HPDE6-E6E7 (cell line): ENCODE results near the gene ZNF462.

ENCODE experiments used
- DNase-seq: peaks from one replicate; pipeline ENCODE4 v3.0.0; 2011; ENCODE audit warnings: missing footprints; ENCODE audit errors: extremely low spot score

Gene ZNF462

DNA sequence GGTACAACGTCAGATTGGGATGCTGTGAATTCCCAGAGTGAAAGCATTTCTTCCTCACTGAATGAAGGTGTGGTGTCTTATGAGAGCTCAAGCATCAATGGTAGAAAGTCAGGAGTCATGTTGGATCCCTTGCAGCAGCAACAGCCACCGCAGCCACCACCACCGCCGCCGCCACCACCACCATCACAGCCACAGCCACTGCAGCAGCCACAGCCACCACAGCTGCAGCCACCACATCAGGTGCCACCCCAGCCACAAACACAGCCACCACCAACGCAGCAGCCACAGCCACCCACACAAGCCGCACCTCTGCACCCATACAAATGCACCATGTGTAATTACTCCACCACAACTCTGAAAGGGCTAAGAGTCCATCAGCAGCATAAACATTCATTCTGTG, 62.4 kb downstream of the ZNF462 start:
- no peak for DNase-seq

DNA sequence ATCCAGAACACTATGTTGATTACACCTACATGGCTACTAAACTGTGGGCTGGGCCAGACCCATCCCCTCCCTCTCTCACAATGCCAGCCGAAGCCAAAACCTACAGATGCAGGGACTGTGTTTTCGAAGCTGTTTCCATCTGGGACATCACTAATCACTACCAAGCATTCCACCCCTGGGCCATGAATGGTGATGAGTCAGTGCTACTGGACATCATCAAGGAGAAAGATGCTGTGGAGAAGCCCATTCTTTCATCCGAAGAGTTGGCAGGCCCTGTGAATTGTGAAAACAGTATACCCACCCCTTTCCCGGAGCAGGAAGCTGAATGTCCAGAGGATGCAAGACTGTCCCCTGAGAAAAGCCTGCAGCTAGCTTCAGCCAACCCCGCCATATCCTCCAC, 65.0 kb downstream of the ZNF462 start:
- no peak for DNase-seq

DNA sequence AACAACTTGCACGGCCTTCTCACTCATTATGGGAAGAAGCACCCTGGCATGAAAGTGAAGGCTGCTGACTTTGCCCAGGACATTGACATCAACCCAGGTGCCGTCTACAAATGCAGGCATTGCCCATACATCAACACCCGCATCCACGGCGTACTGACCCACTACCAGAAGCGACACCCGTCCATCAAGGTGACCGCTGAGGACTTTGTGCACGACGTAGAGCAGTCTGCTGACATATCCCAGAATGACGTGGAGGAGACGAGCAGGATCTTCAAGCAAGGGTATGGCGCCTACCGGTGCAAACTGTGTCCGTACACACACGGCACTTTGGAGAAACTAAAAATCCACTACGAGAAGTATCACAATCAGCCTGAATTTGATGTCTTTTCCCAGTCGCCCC, 65.4 kb downstream of the ZNF462 start:
- DNase-seq = no peak

DNA sequence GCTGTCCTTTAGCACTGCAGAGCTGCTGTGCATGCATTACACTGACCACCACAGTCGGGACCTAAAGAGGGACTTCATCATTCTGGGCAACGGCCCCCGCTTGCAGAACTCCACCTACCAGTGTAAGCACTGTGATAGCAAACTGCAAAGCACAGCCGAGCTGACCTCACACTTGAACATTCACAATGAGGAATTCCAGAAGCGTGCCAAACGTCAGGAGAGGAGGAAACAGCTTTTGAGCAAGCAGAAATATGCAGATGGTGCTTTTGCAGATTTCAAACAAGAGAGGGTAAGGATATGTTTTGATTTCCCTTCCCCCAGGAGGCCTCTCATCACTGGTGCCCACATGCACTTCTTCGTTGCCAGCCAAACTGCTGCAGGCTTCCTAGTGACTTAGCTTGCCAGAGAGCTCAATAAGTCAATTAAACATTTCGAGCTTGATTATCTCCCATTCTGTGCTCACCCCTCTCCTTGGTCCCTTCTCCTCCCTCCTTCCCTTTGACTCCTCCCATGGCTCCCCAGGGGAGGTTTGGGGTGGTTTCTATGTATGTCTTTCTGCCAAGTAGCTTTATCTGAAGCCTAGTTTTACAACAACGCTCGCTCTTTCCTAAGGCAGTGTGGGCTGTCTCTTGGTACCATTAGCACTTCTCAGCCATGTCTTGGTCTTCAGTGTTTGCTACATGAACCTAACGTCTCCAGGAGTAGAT, 66.7 kb downstream of the ZNF462 start:
- DNase-seq = no peak

DNA sequence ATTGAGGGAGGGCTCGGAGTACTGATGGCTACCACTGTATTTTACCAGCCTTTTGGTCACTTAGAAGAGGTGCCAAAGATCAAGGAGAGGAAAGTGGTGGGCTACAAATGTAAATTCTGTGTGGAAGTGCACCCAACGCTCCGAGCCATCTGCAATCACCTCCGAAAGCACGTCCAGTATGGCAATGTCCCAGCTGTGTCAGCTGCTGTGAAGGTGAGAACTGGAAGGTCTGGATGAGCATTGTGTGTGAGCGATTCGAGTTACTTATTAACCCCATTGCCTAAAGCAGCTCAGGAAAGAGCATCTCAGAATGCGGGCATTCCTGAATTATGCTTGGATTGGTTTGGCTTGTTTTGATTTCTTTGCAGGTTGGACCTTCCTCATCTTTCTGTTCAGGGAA, 67.5 kb downstream of the ZNF462 start:
- DNase-seq = no peak

DNA sequence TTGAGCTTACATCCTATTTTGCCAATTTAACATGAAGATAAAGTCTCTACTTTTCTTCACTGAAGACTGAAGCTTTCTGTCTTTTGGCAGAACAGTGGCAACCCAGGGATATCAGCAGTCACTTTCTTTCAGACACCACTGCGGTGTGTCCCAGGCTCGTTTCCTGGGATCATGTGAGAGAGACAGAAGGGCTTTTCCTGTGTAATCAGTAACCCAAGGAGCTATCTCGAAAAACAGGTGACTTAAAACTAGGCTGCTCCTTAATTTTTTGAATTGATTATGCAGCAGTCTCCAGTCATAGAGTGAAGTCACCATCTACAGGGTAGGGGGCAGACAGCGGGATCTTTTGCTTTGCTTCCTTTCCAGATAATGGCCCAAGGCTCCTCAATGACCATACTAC, 68.5 kb downstream of the ZNF462 start:
- no peak for DNase-seq

DNA sequence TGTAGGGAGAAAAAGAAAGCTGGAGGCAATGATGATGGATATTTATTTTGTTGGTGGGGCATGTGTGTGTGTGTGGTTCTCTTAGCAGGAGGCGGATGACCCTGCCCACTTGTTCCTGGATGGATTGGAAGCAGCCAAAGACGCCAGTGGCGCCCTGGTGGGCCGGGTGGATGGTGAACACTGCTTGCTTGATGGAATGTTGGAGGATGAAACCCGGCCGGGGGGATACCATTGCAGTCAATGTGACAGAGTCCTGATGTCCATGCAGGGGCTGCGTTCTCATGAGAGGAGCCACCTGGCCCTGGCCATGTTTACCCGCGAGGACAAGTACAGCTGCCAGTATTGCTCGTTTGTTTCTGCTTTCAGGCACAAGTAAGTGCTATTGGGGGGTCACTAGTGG, 69.2 kb downstream of the ZNF462 start:
- no peak for DNase-seq

DNA sequence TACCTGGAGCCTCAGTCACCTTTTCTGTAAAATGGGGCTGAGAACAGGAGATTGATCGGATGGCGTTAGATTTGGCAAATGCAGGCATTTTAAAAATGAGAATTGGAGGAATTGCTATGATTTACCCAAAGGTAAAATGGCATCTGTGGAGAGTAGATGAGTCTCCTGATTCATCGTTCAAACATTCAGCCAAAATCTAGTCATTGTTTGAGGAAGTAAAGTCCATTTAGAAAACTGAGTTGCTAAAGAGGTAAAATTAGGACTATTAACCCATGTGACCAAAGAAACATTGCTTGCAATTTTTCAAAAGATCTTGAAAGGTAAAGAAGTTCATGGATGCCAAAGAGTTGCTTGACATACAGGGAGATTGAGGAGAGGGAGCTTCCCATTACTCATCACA, 69.7 kb downstream of the ZNF462 start:
- DNase-seq = no peak

- DNase-seq = no peak
Measured at GRCh38 chr9:106933470-106933869, 70.5 kb downstream of the ZNF462 start.

- no peak for DNase-seq
Measured at GRCh38 chr9:106934442-106935238, 71.7 kb downstream of the ZNF462 start.

- no peak for DNase-seq
Measured at GRCh38 chr9:106936680-106937079, 73.7 kb downstream of the ZNF462 start.

- DNase-seq = no peak
Measured at GRCh38 chr9:106941916-106942315, 79.0 kb downstream of the ZNF462 start.

GRCh38 chr9:106945727-106946660, 83.0 kb downstream of the ZNF462 start:
- no peak for DNase-seq

GRCh38 chr9:106947106-106947900, 84.3 kb downstream of the ZNF462 start:
- DNase-seq = no peak

DNA sequence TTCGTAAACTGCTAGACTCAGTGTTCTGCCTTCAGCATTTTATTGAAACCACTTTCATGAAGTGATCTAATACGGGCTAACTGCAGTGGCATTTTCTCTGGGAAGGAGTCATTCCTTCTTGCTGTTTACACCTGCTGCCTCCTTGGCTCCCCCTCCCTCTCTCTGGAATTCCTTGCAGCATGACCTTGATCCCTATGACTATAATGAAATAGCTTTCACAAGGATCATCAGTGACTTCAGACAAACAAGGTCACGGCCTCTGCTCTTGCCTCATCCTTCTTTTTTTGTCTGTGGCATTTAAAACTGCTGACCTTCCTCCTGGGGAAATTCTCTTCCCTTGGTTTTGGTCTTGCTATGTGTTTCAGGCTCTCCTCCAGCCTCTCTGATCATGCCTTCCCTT, 90.2 kb downstream of the ZNF462 start:
- DNase-seq = no peak

- no peak for DNase-seq
Measured at GRCh38 chr9:106954558-106954957, 91.6 kb downstream of the ZNF462 start.

- no peak for DNase-seq
Measured at GRCh38 chr9:106954974-106955850, 92.2 kb downstream of the ZNF462 start.

- DNase-seq = no peak
Measured at GRCh38 chr9:106956971-106957370, 94.0 kb downstream of the ZNF462 start.

GRCh38 chr9:106958955-106959657, 96.1 kb downstream of the ZNF462 start:
- no peak for DNase-seq

DNA sequence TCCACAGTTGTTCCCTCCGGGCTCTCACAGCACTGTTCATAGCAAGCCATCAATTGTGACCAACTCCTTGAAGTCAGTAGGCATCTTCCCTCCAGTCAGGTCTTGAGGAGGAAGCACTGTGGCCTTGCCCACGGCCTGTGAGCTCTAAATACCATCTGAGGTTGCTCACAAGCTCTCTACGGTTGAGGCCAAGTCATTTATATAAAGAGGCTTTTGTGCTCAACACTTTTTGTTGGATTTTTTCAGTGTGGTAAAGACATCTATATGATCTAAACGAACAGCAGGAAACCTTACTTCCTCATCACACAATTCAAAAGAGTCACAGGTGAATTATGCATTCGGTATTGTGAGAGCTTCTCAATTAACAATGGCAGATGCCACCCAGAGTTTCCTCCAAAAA, 97.3 kb downstream of the ZNF462 start:
- no peak for DNase-seq
